Choroid plexus epithelial cell (primary cell): Measurements from ENCODE around the gene AP2A2.
"Not testable (repeated sequence)": the region's sequence is repeated elsewhere in the genome, so short reads cannot be mapped to it uniquely, and the experiment has no call there.

Experiments used
- DNase-seq: peaks from one replicate; pipeline ENCODE4 v3.0.0-alpha.2; 2010; ENCODE audit warnings: low read depth
- H3K4me3 ChIP-seq: 2 replicates; pipeline ENCODE4 v1.5.1; 2011; ENCODE audit warnings: low read depth, mild to moderate bottlenecking, control low read depth, low read length, moderate library complexity
- TF ChIP-seq, protein P1 (sequence below): conservative IDR thresholded peaks from 2 replicates; pipeline ENCODE4 v1.5.1; 2011; ENCODE audit warnings: low read depth, mild to moderate bottlenecking, control low read depth, inconsistent platforms, low read length, moderate library complexity

AP2A2 gene

GRCh38 chr11:969651-970205 is 44.1 kb downstream of the AP2A2 start:
- no peak overlapping the region for H3K4me3 ChIP-seq
- TF ChIP-seq, protein P1, sequence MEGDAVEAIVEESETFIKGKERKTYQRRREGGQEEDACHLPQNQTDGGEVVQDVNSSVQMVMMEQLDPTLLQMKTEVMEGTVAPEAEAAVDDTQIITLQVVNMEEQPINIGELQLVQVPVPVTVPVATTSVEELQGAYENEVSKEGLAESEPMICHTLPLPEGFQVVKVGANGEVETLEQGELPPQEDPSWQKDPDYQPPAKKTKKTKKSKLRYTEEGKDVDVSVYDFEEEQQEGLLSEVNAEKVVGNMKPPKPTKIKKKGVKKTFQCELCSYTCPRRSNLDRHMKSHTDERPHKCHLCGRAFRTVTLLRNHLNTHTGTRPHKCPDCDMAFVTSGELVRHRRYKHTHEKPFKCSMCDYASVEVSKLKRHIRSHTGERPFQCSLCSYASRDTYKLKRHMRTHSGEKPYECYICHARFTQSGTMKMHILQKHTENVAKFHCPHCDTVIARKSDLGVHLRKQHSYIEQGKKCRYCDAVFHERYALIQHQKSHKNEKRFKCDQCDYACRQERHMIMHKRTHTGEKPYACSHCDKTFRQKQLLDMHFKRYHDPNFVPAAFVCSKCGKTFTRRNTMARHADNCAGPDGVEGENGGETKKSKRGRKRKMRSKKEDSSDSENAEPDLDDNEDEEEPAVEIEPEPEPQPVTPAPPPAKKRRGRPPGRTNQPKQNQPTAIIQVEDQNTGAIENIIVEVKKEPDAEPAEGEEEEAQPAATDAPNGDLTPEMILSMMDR = no peak
- DNase-seq = no peak

- H3K4me3 ChIP-seq = no peak overlapping the region
- no peak for DNase-seq
- TF ChIP-seq, protein P1 = no peak
Measured at GRCh38 chr11:970319-970871, 44.7 kb downstream of the AP2A2 start.

DNA sequence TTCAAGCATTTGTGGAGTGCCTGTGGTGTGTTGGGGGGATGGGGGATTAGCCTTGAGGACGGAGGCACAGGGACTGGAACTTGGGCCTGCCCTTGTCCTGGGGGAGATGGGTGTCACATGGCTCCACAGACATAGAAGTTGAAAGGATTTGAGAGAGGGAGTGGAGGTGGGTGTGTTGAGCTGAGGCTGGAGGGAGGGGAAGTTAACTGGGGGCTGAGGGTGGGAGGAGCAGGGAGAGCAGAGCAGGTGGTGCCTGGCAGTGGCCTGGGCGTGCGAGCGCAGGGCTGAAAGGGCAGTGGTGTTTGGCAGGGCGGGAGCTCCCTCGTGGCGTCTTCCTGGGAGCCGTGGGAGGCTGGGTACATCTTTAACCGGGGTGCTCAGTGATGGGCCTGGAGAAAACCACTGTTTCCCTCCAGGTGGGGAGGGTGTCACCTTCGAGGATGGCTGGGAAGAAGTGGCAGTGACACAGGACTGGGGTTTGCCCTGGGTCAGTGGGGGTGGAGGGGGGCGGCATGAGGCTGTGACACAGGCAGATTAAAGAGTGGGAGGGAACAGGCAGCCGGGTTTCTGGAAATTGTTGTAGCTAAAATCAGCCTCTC is 45.5 kb downstream of the AP2A2 start:
- TF ChIP-seq, protein P1 = no peak
- no peak for DNase-seq
- H3K4me3 ChIP-seq = no peak overlapping the region

GRCh38 chr11:971731-972365 is 46.2 kb downstream of the AP2A2 start:
- no peak for DNase-seq
- TF ChIP-seq, protein P1 = no peak
- no peak overlapping the region for H3K4me3 ChIP-seq

GRCh38 chr11:972523-973211 is 47.0 kb downstream of the AP2A2 start:
- TF ChIP-seq, protein P1 = no peak
- DNase-seq = no peak
- H3K4me3 ChIP-seq = no peak overlapping the region

GRCh38 chr11:973237-973636 is 47.6 kb downstream of the AP2A2 start:
- H3K4me3 ChIP-seq = no peak overlapping the region
- TF ChIP-seq, protein P1 = no peak
- no peak for DNase-seq

DNA sequence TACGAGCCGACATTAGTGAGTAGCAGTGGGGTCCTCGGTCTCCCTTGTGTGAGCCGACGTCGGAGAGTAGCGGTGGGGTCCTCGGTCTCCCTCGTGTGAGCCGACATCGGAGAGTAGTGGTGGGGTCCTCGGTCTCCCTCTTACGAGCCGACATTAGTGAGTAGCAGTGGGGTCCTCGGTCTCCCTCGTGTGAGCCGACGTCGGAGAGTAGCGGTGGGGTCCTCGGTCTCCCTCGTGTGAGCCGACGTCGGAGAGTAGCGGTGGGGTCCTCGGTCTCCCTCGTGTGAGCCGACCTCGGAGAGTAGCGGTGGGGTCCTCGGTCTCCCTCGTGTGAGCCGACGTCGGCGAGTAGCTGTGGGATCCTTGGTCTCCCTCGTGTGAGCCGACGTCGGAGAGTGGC is 49.7 kb downstream of the AP2A2 start:
- DNase-seq, H3K4me3 ChIP-seq: not testable (repeated sequence)
